Measurements from ENCODE around the gene SULF2.
A peak's percentile ranks its signal among the peaks of the same experiment; 100 is the strongest.

The SULF2 gene

DNA sequence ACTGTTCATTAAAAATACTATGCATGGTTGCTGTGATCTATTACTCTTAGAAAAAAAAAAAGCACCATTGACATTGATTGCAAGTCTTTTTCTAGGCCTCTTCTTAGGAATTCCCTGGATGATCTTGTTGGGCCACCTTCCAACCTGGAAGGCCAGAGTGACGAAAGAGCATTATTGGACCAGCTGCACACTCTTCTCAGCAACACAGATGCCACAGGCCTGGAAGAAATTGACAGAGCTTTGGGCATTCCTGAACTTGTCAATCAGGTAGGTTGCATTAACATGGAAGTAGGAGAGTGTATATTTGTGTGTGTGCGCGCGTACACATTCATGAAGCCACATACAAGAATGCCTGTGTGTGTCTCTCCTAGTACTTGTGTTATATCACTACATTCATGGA, 143.2 kb downstream of the SULF2 start:
- no peak for DNase-seq

DNA sequence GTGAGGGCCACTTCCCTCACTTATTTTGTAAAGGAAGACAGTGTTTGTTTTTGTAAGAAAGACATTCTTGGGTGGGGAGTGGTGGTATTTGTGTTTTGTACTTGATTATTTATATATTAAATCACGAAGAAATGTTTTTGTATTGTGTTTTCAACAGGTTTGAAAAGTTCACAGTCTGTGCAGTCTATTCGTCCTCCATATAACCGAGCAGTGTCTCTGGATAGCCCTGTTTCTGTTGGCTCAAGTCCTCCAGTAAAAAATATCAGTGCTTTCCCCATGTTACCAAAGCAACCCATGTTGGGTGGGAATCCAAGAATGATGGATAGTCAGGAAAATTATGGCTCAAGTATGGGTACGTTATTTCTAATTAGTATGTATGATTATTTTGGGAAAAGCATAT, 146.4 kb downstream of the SULF2 start:
- no peak for DNase-seq

DNA sequence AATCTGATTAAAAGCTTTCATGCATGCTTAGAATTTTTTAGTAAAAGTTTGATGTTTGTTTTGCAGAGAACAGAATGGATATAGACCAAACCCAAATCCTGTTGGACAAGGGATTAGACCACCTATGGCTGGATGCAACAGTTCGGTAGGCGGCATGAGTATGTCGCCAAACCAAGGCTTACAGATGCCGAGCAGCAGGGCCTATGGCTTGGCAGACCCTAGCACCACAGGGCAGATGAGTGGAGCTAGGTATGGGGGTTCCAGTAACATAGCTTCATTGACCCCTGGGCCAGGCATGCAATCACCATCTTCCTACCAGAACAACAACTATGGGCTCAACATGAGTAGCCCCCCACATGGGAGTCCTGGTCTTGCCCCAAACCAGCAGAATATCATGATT, 150.0 kb downstream of the SULF2 start:
- no peak for DNase-seq

DNA sequence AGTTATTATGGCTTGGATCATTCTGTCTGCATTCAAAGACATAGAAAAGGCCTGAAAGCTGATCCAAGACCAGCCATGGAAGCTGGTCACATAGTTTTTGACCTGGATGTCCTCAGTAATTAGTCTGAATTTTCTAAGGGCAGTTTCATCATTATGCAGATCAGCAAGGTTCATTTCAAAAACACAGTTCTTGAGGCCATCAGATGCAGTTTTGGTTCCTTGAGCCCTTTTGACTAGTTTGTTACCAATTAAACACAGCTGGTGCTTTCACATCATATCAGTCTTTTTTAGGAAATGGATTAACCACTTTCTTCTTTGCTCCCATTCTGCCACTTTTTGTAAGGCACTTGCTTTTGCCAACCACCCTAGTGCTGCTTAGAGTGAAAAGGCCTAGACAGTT, 154.2 kb downstream of the SULF2 start:
- DNase-seq = no peak

DNA sequence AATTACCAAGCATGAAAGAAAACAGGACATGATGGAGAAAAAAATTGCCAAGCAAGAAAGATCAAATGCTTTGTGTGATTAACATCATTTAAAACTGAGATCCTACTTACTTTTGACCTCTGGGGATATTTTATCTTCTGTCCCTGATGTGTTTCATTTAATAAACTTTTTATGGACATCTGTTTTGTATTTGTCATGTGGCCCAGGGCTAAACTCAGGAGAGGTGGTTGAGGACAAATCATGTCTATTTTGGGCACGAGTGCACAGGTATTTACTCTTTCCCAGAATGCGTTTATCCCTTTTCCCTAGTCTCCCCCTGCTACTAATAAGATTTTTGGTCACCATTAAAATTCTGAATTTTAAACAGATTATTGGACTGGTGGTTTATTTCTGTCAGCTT, 155.4 kb downstream of the SULF2 start:
- no peak for DNase-seq

DNA sequence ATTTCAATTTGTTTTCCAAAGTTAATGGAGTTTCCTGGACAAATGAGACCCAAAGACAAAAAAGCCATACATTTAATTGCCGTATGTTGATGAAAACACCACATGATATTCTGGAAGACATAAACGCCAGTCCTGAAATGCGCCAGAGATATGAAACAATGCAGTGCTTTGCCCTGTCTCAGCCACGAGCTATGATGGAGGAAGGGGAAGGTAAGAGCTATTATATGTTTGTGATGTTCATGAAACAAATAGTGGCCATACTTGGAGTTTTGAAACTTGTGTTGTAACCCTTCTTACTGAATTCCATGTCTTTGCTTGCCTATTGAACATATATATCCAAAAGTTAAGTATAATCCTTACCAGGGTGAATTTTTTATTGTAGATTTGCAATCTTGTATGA, 157.7 kb downstream of the SULF2 start:
- DNase-seq = no peak

DNA sequence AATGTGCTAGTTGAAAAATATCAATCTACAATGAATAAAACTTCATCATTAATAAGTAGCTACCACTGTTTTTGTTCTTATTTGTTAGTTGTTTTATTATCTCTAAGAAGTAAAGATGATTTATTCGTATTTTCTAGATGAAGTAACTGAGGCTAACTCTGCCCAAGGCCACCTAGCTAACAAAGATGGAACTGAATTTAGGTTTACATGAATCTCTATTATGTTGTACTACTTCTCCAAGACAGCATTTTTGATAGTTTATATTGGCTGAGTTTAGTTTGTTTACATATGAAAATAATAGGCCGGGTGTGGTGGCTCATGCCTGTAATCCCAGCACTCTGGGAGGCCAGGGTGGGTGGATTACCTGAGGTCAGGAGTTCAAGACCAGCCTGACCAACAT, 162.1 kb downstream of the SULF2 start:
- no peak for DNase-seq

DNA sequence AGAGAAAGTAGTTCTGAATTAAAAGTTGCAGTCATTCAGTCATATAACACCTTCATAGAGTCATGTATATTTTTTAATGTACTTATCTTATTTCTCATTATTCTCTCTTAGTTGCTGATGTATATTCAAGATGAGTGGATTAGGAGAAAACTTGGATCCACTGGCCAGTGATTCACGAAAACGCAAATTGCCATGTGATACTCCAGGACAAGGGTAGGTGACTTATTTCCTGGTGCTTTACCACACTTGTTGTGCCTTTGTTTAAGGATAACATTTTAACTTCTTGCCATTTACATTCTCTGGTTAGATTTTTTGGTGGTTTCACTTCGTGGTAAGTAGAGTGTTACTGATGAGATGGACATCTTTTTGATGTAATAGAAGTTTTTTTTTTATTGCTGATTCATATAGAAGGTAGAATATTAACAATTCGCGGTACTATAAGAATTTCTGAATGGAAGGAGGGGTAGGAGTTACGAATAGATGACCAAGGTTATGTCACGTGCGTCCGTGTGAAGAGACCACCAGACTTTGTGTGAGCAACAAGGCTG, 163.1 kb downstream of the SULF2 start:
- DNase-seq = no peak

DNA sequence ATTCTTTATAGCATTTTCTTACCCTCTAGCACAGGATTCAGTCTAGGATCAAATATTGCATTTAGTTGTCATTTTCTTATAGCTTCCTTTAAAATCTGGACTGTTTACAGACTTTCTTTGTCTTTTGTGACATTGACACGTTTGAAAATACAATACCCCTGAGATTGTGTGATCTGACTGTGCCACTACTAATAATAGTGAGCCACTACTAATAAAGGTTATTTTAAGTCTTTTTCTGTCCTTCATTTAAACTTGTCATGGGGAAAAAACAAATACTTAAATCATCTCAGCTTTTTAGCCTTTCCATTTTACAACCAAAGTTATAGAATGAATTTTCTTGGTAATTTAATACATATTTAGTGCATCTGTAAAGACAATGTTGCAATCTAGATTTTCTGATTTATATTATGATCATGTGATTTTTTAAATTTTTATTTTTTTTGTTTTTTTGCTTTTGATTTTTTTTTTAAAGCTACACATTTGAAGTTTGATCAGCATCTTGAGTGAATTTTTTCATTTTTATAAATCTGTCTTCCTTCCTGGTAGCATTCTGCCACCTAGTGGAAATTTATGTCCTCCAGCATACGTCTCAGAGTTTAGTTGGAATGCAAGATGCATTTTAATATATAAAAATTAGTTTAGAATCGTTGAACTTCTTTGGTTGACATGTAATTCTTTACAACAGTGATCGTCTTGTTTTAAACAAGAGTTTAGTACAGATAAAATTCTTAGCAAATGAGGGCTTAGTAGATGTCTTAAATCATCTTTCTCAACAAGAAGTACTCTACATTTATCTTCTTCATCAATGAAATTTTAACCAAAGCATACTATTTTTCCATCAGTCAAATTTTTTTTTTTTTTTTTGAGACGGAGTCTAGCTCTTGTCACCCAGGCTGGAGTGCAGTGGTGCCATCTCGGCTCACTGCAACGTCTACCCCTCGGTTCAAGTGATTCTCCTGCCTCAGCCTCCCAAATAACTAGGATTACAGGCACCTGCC, 164.2 kb downstream of the SULF2 start:
- DNase-seq = peak in 3 of 6 experiments; percentile 30 to 50 (median 46)

DNA sequence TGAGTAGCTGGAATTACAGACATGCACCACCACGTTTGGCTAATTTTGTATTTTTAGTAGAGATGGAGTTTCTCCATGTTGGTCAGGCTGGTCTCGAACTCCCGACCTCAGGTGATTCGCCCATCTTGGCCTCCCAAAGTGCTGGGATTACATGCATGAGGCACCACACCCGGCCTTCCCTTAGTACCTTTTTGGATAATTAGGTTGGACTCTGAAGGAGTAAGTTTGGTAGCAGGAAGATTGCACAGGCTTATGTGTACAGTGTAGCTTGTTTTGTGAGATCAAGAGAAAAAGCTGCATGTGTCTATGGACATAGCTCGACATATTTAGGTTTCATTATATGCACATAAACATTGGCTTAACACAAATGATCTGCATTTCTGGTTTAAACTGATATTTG, 166.8 kb downstream of the SULF2 start:
- DNase-seq = no peak

DNA sequence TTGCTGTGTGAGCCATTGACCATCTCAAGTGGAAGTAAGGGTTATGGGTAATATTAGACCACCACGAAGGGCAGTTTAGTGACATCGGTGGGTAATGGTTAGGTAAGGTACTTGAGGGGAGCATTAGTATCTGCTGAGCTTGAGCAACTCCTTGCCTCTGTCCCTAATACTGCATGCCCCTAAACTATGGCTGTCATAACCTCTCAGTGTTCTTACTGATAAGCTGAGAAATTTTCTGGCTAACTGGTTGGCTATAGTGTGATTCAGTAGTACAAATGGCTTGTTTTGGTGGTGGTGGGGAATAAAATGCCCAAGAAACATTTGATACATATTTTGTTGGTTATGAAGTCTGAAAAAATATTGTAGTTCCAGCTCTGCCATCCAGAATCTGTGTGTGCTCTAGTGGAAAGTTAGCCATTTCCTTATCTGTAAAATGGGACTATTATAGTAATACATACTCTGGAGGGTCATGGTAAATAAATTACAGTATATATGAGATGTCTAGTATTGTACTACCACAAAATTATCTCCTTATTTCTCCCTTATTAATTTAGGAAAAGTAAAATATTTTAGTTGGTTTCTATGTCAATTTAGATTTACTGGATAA, 170.5 kb downstream of the SULF2 start:
- DNase-seq = no peak

DNA sequence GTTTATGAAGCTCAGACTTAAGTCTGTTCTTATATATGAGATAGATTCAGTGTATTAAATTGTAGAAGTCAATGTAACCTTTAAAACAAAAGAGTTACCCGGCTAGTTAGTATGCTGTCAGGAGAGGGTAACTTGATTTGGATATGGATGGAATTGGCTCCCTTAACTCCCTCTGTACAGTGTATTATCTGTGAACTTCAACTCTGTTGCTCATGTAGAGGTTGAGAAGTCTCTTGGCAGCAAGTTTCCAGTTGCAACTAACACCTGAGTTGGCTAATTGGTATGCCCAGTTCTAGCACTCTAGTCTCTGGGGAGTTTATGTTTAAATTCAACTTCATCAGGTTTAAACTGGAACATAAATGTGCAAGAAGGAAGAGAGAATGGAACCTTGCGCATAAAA, 172.6 kb downstream of the SULF2 start:
- DNase-seq = no peak

DNA sequence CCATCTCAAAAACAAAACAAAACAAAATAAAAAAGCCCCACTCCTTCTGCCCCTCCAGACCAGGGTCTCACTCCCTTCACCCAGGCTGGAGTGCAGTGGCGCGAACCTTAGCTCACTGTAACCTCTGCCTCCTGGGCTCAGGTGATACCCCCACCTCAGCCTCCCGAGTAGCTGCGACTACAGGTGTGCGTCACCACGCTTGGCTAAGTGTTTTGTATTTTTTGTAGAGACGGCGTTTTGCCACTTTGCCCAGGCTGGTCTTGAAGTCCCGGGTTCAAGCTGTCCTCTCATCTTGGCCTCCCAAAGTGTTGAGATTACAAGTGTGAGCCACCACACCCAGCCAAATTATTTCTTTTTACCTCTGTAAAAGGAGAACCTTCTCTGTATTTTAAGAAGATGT, 173.5 kb downstream of the SULF2 start:
- DNase-seq = no peak

DNA sequence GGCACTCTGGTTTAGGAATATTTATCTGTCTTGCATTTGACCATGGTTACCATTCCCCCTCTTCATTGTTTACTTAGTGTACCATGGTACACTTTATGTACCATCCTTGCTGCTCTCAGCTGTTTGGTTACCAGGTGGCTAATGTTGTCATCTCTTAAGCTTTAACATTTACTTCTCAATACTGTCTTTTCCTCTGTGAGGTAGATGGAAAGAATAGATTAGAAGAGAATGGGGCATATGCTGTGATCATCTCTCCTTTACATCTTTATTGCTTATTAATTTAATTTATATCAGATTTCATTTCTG, 174.4 kb downstream of the SULF2 start:
- DNase-seq = no peak

DNA sequence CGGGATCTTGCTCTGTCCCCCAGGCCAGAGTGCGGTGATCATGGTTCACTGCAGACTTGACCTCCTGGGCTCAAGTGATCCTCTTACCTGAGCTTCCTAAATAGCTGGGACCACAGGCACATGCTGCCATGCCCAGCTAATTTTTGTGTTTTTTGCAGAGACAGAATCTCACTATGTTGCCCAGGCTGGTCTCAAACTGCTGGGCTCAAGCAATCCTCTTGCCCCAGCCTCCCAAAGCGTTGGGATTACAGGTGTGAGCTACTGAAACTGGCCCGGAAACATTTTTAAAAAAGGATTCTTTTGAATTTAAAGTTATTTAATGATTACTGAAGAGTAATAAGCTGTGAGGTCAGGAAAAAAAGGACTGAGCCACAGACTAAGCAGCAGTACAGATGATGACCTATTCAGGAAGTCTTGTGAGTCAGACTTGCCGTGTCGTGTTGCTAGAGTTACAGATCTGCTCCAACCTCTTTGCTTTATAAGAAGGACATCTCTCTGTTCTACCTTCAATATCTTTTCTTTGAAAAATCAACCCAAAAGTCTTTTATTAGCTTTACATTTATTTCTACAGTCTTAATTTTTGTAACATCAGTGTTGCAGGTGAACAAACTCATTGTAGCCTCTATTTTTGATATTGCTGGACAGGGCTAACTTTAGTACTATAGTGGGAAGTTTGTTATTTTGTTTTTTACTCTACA, 174.9 kb downstream of the SULF2 start:
- peak in 3 of 6 experiments; percentile 5 to 21 (median 9) for DNase-seq

DNA sequence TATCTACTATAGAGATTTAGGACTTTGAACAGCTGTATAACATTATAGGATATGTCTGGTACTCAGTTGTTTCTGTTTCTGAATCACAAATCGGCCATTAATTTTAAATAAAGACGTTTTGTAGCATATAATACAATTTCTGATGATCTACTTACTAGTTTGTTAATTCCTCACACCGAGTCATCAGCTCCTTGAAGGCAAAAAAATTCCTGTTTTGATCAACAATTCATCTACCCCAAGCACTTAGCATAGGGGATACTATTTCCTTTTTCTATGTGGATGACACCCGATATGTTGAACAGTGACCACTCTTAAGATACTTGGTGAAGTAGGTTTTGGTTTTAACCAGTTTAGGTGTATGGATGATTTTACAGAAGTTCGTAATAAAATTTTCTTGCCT, 176.3 kb downstream of the SULF2 start:
- no peak for DNase-seq
